ENCODE data around the gene ETHE1. TPM values are rescaled to one million over a fixed set of nuclear protein-coding genes. Genes with fewer than 3 reads are reported as not detected.

Gene ETHE1
- total and polyA plus RNA-seq, 2 of the 8 experiments (the other 6 are each of a cell fraction or from before 2014, with no cell fraction given): 19.9 to 96.0 TPM

DNA sequence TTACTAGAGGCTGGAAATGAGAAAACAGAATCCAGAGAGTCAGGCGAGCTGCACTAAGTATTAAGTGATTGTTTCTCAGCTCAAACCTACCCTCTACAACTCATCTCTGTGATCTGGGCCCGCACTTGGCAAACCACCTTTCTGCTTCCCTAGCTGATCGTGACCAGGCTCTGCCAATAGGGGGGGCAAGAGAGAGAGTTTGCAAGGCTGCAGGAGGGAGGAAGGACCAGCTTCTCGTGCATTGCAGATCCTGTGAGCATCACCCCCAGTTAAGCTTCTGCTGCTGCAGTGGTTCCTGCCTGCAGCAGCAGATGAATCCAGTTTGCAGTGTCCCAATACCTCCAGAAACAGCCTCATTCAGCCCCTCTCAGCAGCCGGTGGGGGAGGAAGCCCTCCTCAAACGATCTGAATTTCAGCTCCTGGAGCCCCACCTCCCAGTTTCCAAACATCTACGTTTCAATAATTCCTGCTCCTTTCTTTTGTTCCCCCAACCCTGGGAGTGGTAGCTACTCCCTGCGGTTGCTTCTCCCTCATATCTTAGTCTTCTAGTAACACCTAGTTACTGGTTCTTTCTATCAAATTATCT is 28.3 kb upstream of the ETHE1 start (continued):
- TF ChIP-seq, protein P1, sequence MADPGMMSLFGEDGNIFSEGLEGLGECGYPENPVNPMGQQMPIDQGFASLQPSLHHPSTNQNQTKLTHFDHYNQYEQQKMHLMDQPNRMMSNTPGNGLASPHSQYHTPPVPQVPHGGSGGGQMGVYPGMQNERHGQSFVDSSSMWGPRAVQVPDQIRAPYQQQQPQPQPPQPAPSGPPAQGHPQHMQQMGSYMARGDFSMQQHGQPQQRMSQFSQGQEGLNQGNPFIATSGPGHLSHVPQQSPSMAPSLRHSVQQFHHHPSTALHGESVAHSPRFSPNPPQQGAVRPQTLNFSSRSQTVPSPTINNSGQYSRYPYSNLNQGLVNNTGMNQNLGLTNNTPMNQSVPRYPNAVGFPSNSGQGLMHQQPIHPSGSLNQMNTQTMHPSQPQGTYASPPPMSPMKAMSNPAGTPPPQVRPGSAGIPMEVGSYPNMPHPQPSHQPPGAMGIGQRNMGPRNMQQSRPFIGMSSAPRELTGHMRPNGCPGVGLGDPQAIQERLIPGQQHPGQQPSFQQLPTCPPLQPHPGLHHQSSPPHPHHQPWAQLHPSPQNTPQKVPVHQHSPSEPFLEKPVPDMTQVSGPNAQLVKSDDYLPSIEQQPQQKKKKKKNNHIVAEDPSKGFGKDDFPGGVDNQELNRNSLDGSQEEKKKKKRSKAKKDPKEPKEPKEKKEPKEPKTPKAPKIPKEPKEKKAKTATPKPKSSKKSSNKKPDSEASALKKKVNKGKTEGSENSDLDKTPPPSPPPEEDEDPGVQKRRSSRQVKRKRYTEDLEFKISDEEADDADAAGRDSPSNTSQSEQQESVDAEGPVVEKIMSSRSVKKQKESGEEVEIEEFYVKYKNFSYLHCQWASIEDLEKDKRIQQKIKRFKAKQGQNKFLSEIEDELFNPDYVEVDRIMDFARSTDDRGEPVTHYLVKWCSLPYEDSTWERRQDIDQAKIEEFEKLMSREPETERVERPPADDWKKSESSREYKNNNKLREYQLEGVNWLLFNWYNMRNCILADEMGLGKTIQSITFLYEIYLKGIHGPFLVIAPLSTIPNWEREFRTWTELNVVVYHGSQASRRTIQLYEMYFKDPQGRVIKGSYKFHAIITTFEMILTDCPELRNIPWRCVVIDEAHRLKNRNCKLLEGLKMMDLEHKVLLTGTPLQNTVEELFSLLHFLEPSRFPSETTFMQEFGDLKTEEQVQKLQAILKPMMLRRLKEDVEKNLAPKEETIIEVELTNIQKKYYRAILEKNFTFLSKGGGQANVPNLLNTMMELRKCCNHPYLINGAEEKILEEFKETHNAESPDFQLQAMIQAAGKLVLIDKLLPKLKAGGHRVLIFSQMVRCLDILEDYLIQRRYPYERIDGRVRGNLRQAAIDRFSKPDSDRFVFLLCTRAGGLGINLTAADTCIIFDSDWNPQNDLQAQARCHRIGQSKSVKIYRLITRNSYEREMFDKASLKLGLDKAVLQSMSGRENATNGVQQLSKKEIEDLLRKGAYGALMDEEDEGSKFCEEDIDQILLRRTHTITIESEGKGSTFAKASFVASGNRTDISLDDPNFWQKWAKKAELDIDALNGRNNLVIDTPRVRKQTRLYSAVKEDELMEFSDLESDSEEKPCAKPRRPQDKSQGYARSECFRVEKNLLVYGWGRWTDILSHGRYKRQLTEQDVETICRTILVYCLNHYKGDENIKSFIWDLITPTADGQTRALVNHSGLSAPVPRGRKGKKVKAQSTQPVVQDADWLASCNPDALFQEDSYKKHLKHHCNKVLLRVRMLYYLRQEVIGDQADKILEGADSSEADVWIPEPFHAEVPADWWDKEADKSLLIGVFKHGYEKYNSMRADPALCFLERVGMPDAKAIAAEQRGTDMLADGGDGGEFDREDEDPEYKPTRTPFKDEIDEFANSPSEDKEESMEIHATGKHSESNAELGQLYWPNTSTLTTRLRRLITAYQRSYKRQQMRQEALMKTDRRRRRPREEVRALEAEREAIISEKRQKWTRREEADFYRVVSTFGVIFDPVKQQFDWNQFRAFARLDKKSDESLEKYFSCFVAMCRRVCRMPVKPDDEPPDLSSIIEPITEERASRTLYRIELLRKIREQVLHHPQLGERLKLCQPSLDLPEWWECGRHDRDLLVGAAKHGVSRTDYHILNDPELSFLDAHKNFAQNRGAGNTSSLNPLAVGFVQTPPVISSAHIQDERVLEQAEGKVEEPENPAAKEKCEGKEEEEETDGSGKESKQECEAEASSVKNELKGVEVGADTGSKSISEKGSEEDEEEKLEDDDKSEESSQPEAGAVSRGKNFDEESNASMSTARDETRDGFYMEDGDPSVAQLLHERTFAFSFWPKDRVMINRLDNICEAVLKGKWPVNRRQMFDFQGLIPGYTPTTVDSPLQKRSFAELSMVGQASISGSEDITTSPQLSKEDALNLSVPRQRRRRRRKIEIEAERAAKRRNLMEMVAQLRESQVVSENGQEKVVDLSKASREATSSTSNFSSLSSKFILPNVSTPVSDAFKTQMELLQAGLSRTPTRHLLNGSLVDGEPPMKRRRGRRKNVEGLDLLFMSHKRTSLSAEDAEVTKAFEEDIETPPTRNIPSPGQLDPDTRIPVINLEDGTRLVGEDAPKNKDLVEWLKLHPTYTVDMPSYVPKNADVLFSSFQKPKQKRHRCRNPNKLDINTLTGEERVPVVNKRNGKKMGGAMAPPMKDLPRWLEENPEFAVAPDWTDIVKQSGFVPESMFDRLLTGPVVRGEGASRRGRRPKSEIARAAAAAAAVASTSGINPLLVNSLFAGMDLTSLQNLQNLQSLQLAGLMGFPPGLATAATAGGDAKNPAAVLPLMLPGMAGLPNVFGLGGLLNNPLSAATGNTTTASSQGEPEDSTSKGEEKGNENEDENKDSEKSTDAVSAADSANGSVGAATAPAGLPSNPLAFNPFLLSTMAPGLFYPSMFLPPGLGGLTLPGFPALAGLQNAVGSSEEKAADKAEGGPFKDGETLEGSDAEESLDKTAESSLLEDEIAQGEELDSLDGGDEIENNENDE (IDR thresholded peaks at IDR 0.05; ENCODE audit: insufficient replicate concordance, low read length): no peak
- TF ChIP-seq RFX5 (IDR thresholded peaks at IDR 0.05; ENCODE audit: borderline replicate concordance, low read depth, low read length): no peak

Measured in H1 (cell line).